ENCODE measurements around the gene ATP13A5. TPM values are rescaled to one million over a fixed set of nuclear protein-coding genes. Genes with fewer than 3 reads are reported as not detected.

The ATP13A5 gene
- total RNA-seq, 1 experiment from 2014 or later = not detected

DNA sequence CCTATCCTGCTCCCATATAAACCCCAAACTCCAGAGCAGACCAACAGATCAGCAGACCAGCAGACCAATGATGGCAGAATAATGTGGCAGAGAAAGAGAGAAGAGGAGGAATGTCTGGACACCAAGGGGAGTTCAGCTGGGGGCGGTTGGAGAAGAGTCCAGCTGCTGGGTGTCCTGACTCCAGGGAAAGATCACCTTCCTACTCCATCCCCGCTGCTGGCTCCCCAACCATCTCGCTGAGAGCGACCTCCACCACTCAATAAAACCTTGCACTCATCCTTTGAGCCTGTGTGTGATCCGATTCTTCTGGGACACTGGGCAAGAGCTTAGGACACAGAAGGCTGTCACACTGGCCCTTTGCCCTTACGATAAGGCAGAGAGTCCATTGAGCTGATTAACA, 150.3 kb downstream of the ATP13A5 start:
- Histone ChIP-seq H3K4me3 (ENCODE audit: low read depth, low read length, poor library complexity, severe bottlenecking) (no peak overlapping the region), H3K9me3 (ENCODE audit: low read depth, low read length, poor library complexity, severe bottlenecking) (no peaks in the 10 kb centered on the region), H3K4me1 (ENCODE audit: insufficient read depth, low read length, poor library complexity, severe bottlenecking) (no peaks in the 10 kb centered on the region), H3K27ac (ENCODE audit: low read depth, low read length, poor library complexity, severe bottlenecking) (no peak overlapping the region), H3K36me3 (ENCODE audit: insufficient read depth, low read length, poor library complexity, severe bottlenecking) (no peaks in the 10 kb centered on the region), H3K27me3 (replicated peaks; ENCODE audit: insufficient read depth, low read depth, low read length, poor library complexity) (no peaks in the 10 kb centered on the region)
- POLR2A ChIA-PET (ENCODE audit: low non-redundant PET) = no interaction called here
- CTCF ChIA-PET = no interaction called here
- no peak for TF ChIP-seq EZH2 (IDR thresholded peaks at IDR 0.05; ENCODE audit: borderline replicate concordance, low read depth, low read length, poor library complexity, severe bottlenecking)
- TF ChIP-seq, protein P1, sequence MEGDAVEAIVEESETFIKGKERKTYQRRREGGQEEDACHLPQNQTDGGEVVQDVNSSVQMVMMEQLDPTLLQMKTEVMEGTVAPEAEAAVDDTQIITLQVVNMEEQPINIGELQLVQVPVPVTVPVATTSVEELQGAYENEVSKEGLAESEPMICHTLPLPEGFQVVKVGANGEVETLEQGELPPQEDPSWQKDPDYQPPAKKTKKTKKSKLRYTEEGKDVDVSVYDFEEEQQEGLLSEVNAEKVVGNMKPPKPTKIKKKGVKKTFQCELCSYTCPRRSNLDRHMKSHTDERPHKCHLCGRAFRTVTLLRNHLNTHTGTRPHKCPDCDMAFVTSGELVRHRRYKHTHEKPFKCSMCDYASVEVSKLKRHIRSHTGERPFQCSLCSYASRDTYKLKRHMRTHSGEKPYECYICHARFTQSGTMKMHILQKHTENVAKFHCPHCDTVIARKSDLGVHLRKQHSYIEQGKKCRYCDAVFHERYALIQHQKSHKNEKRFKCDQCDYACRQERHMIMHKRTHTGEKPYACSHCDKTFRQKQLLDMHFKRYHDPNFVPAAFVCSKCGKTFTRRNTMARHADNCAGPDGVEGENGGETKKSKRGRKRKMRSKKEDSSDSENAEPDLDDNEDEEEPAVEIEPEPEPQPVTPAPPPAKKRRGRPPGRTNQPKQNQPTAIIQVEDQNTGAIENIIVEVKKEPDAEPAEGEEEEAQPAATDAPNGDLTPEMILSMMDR (conservative IDR thresholded peaks at IDR 0.05; ENCODE audit: low read depth, low read length) = no peak
- BruUV-seq (replicated peaks) = no TSS peak
- intact Hi-C loops (cut with micrococcal nuclease; ENCODE audit: unreplicated experiment) = no loop called here
- no peak for DNase-seq (ENCODE audit: low spot score)

DNA sequence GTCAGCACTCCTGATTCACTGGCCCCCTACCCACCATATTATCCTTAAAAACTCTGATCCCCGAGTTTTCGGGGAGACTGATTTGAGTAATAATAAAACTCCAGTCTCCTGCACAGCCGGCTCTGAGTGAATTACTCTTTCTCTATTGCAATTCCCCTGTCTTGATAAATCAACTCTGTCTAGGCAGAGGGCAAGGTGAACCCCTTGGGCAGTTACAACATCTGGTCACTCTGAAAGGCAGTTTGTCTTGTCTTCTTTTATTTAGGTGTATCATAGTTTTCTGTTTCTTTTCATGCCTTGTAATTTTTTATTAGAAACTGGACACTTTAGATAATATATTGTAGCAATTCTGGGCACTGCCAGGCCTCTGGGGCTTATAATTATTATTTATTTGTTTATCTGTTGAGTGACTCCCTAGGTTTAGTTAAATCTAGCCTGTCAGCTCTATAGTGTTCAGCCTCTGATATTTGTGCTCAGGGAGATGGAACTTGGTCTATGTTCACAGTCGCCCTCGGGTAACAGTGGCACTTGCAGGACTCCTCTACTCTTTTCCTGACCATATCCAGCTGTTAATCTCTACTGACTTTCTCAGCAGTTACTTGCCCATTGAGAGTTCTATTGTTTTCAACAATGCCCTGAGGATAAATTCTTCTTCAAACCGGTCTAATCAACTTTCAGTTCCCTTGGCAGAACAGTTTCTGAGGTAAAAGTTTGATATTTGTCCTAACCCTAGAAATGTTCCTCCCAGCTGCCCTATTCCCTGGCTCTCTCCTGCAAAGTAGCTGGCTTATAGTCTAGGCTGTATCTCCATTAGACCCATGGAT, 153.0 kb downstream of the ATP13A5 start:
- no peaks in the 10 kb centered on the region for H3K36me3 ChIP-seq (ENCODE audit: insufficient read depth, low read length, poor library complexity, severe bottlenecking)
- H3K4me3 ChIP-seq (ENCODE audit: low read depth, low read length, poor library complexity, severe bottlenecking) = no peak overlapping the region
- no peak overlapping the region for H3K27ac ChIP-seq (ENCODE audit: low read depth, low read length, poor library complexity, severe bottlenecking)
- no peak for DNase-seq (ENCODE audit: low spot score)
- H3K9me3 ChIP-seq (ENCODE audit: low read depth, low read length, poor library complexity, severe bottlenecking) = no peaks in the 10 kb centered on the region
- intact Hi-C loops (cut with micrococcal nuclease; ENCODE audit: unreplicated experiment) = no loop called here
- BruUV-seq (replicated peaks) = no TSS peak
- ChIA-PET POLR2A (ENCODE audit: low non-redundant PET) (interaction anchor here (0.6 kb wide), 1 partner anchor 94 kb away, joined by 3 read pairs; no protein-coding TSS in a partner anchor), CTCF (no interaction called here)
- peaks cover 9% of the 10 kb centered on the region for H3K27me3 ChIP-seq (replicated peaks; ENCODE audit: insufficient read depth, low read depth, low read length, poor library complexity)
- no peaks in the 10 kb centered on the region for H3K4me1 ChIP-seq (ENCODE audit: insufficient read depth, low read length, poor library complexity, severe bottlenecking)
- TF ChIP-seq EZH2 (IDR thresholded peaks at IDR 0.05; ENCODE audit: borderline replicate concordance, low read depth, low read length, poor library complexity, severe bottlenecking) = no peak
- TF ChIP-seq, protein P1 (conservative IDR thresholded peaks at IDR 0.05; ENCODE audit: low read depth, low read length) = no peak

Other genes with a start within 250 kb of the ATP13A5 start
- gene PLAAT1, start 137.5 kb downstream of the ATP13A5 start, total RNA-seq (2021) = 0.75 and 1.4 TPM in 2 replicates
- gene ATP13A4, start 176.1 kb upstream of the ATP13A5 start, total RNA-seq (2021) = not detected in 2 replicates
- gene OPA1, start 214.5 kb upstream of the ATP13A5 start, total RNA-seq (2021) = 84.4 and 92.1 TPM in 2 replicates